ENCODE measurements around the gene FBLN5. TPM values are rescaled to one million over a fixed set of nuclear protein-coding genes. Genes with fewer than 3 reads are reported as not detected.

Gene FBLN5
- total and polyA plus RNA-seq, 2 experiments from 2014 or later, result 157 to 337 TPM

- Histone ChIP-seq H3K9me2 (replicated peaks; ENCODE audit: insufficient read depth) (no peaks in the 10 kb centered on the region), H3K27me3 (no peaks in the 10 kb centered on the region), H3K9me3 (ENCODE audit: low read depth) (no peaks in the 10 kb centered on the region), H3K79me2 (peaks cover 11% of the 10 kb centered on the region), H3K36me3 (replicated peaks; ENCODE audit: insufficient read depth, low read depth) (peaks cover 3% of the 10 kb centered on the region), H2AFZ (no peak overlapping the region), H3K4me2 (no peak overlapping the region), H3K27ac (peak overlapping the region; percentile 13), H3K4me3 (no peak overlapping the region), H3K4me1 (ENCODE audit: insufficient read depth) (no peaks in the 10 kb centered on the region), H4K20me1 (ENCODE audit: insufficient read depth, poor library complexity, severe bottlenecking) (no peaks in the 10 kb centered on the region)
- TF ChIP-seq EZH2 (IDR thresholded peaks at IDR 0.05; ENCODE audit: borderline replicate concordance), result no peak
- no peak for TF ChIP-seq EZH2phosphoT487 (IDR thresholded peaks at IDR 0.05; ENCODE audit: low read depth, severe bottlenecking, unreplicated experiment)
- DNase-seq (ENCODE audit: low spot score), result peak; percentile 50
Measured at GRCh38 chr14:91980157-91980556, 32.7 kb upstream of the FBLN5 start.

DNA sequence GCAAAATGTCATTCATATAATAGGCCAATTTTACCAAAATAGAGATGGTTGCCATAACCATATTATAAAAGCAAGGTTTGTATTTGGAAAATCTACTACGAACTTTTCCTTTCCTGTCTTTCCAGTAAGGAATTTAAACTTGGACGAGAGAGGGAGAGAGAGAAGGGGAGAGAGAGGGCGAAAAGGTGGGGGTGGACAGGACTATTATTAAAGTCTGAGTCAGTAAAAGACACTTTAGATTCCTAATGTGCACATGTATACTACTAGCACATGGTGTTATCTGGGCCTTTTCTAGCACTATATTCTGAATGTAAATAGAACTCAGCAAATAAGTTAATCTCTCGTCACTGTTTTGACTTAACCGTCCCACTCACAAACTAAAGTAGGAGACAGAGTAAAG is 30.4 kb upstream of the FBLN5 start:
- H3K36me3 ChIP-seq (replicated peaks; ENCODE audit: insufficient read depth, low read depth), result no peaks in the 10 kb centered on the region
- 85% methylated on average over 5 of the region's 5 CpGs for WGBS (ENCODE audit: low lambda C conversion rate, missing lambda C conversion rate)
- DNase-seq (ENCODE audit: low spot score), result no peak
- H4K20me1 ChIP-seq (ENCODE audit: insufficient read depth, poor library complexity, severe bottlenecking), result no peaks in the 10 kb centered on the region
- no peaks in the 10 kb centered on the region for H3K4me1 ChIP-seq (ENCODE audit: insufficient read depth)
- H3K27ac ChIP-seq, result no peak overlapping the region
- H3K79me2 ChIP-seq, result peaks cover 8% of the 10 kb centered on the region
- H3K9me2 ChIP-seq (replicated peaks; ENCODE audit: insufficient read depth), result no peaks in the 10 kb centered on the region
- H3K27me3 ChIP-seq, result no peaks in the 10 kb centered on the region
- H2AFZ ChIP-seq, result no peak overlapping the region
- H3K4me3 ChIP-seq, result no peak overlapping the region
- no peak overlapping the region for H3K4me2 ChIP-seq
- no peak for TF ChIP-seq EZH2 (IDR thresholded peaks at IDR 0.05; ENCODE audit: borderline replicate concordance)
- TF ChIP-seq CTCF (IDR thresholded peaks at IDR 0.05; ENCODE audit: poor library complexity), result no peak
- no peak for TF ChIP-seq EZH2phosphoT487 (IDR thresholded peaks at IDR 0.05; ENCODE audit: low read depth, severe bottlenecking, unreplicated experiment)
- H3K9me3 ChIP-seq (ENCODE audit: low read depth), result no peaks in the 10 kb centered on the region

GRCh38 chr14:91975763-91976162 is 28.3 kb upstream of the FBLN5 start:
- DNase-seq (ENCODE audit: low spot score), result no peak
- Histone ChIP-seq H3K4me3 (no peak overlapping the region), H3K9me2 (replicated peaks; ENCODE audit: insufficient read depth) (no peaks in the 10 kb centered on the region), H2AFZ (no peak overlapping the region), H3K27ac (no peak overlapping the region), H3K79me2 (no peaks in the 10 kb centered on the region), H3K36me3 (replicated peaks; ENCODE audit: insufficient read depth, low read depth) (no peaks in the 10 kb centered on the region), H3K9me3 (ENCODE audit: low read depth) (no peaks in the 10 kb centered on the region), H3K27me3 (no peaks in the 10 kb centered on the region), H3K4me1 (ENCODE audit: insufficient read depth) (no peaks in the 10 kb centered on the region), H4K20me1 (ENCODE audit: insufficient read depth, poor library complexity, severe bottlenecking) (no peaks in the 10 kb centered on the region), H3K4me2 (no peak overlapping the region)
- no peak for TF ChIP-seq EZH2phosphoT487 (IDR thresholded peaks at IDR 0.05; ENCODE audit: low read depth, severe bottlenecking, unreplicated experiment)

DNA sequence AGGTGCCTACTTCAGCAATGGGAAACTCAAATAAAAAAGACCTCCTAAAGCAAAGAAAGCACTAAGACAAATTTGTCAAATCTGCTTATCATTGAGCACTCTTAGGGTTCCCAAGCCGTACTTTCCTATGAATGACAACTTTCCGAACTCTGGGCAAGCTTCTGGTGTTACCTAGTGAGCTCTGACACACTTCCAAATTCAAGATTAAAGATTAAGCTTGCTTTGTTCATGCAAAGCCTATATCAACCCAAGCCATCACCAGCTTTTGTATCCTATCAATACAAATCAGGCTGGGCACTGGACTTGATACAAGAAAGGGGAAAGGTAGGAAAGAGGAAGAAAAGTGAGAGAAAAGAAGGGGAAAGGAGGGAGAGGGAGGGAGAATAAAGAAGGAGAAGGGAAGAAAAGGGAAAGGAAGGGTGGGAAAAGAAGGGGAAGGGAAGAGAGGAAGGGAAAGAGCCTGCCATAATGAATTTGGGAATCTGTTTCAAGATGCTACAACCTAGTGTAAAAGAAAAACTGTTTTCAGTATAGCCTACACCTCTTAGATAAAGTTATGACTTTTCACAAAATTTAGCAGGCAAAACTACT is 23.8 kb upstream of the FBLN5 start:
- Histone ChIP-seq H3K4me3 (no peak overlapping the region), H3K79me2 (no peaks in the 10 kb centered on the region), H3K27ac (no peak overlapping the region), H3K9me3 (ENCODE audit: low read depth) (no peaks in the 10 kb centered on the region), H3K36me3 (replicated peaks; ENCODE audit: insufficient read depth, low read depth) (no peaks in the 10 kb centered on the region), H3K9me2 (replicated peaks; ENCODE audit: insufficient read depth) (no peaks in the 10 kb centered on the region), H3K4me2 (no peak overlapping the region), H2AFZ (no peak overlapping the region), H4K20me1 (ENCODE audit: insufficient read depth, poor library complexity, severe bottlenecking) (no peaks in the 10 kb centered on the region), H3K4me1 (ENCODE audit: insufficient read depth) (no peaks in the 10 kb centered on the region), H3K27me3 (no peaks in the 10 kb centered on the region)
- DNase-seq (ENCODE audit: low spot score), result no peak
- WGBS (ENCODE audit: low lambda C conversion rate, missing lambda C conversion rate), result 70% methylated on average over 2 of the region's 2 CpGs
- TF ChIP-seq CTCF (IDR thresholded peaks at IDR 0.05; ENCODE audit: poor library complexity) (no peak), EZH2 (IDR thresholded peaks at IDR 0.05; ENCODE audit: borderline replicate concordance) (no peak), EZH2phosphoT487 (IDR thresholded peaks at IDR 0.05; ENCODE audit: low read depth, severe bottlenecking, unreplicated experiment) (no peak)

Measured in hepatocyte (in vitro differentiated cells).